ENCODE results near the gene CFL2. TPM values are rescaled to one million over a fixed set of nuclear protein-coding genes. Genes with fewer than 3 reads are reported as not detected.
"Not testable (repeated sequence)": the region's sequence is repeated elsewhere in the genome, so short reads cannot be mapped to it uniquely, and the experiment has no call there.

CFL2 gene
- total RNA-seq, 2 experiments from 2014 or later: 7.6 to 8.8 TPM

- Mint-ChIP-seq H3K27me3 (no peaks in the 10 kb centered on the region), H3K4me1 (ENCODE audit: low read depth) (peaks cover 21% of the 10 kb centered on the region), H3K9me3 (no peaks in the 10 kb centered on the region), H3K27ac (no peak overlapping the region), H3K36me3 (peaks cover 17% of the 10 kb centered on the region), H3K4me3 (no peak overlapping the region)
- POLR2A ChIA-PET: interaction anchor here (0.6 kb wide), 1 partner anchor 31 kb away, joined by 4 read pairs; no protein-coding TSS in a partner anchor
- CTCF ChIA-PET: interaction anchor here (0.7 to 5.3 kb wide), 2 partner anchors 13 to 54 kb away, joined by 3 to 35 read pairs; no protein-coding TSS in a partner anchor
- intact Hi-C loops (cut with micrococcal nuclease): no loop called here
- no peak for DNase-seq
Measured at GRCh38 chr14:34710744-34711143, 3.6 kb downstream of the CFL2 start.

GRCh38 chr14:34710006-34710405, 4.4 kb downstream of the CFL2 start:
- Mint-ChIP-seq H3K9me3 (no peaks in the 10 kb centered on the region), H3K36me3 (peaks cover 17% of the 10 kb centered on the region), H3K4me1 (ENCODE audit: low read depth) (peaks cover 15% of the 10 kb centered on the region), H3K27me3 (no peaks in the 10 kb centered on the region), H3K27ac (no peak overlapping the region), H3K4me3 (no peak overlapping the region)
- POLR2A ChIA-PET: no interaction called here
- CTCF ChIA-PET: interaction anchor here (5.3 kb wide), 1 partner anchor 13 kb away, joined by 35 read pairs; no protein-coding TSS in a partner anchor
- intact Hi-C loops (cut with micrococcal nuclease): no loop called here
- no peak for DNase-seq

GRCh38 chr14:34707722-34708121, 6.7 kb downstream of the CFL2 start:
- Mint-ChIP-seq H3K9me3 (no peaks in the 10 kb centered on the region), H3K27ac (no peak overlapping the region), H3K4me1 (ENCODE audit: low read depth) (peaks cover 5% of the 10 kb centered on the region), H3K27me3 (no peaks in the 10 kb centered on the region), H3K4me3 (no peak overlapping the region), H3K36me3 (peaks cover 9% of the 10 kb centered on the region)
- DNase-seq: no peak
- ChIA-PET POLR2A (no interaction called here), CTCF (interaction anchor here (1.4 to 5.3 kb wide), 2 partner anchors 16 to 35 kb away, joined by 3 to 35 read pairs; no protein-coding TSS in a partner anchor)
- intact Hi-C loops (cut with micrococcal nuclease): no loop called here

- DNase-seq: no peak
- H3K27ac Mint-ChIP-seq: no peak overlapping the region
- no peaks in the 10 kb centered on the region for H3K36me3 Mint-ChIP-seq
- ChIA-PET CTCF (interaction anchor here (2.8 kb wide), 1 partner anchor 21 kb away, joined by 17 read pairs; no protein-coding TSS in a partner anchor), POLR2A (no interaction called here)
- H3K4me1 Mint-ChIP-seq (ENCODE audit: low read depth): peaks cover 5% of the 10 kb centered on the region
- H3K27me3 Mint-ChIP-seq: no peaks in the 10 kb centered on the region
- no peak overlapping the region for H3K4me3 Mint-ChIP-seq
- H3K9me3 Mint-ChIP-seq: no peaks in the 10 kb centered on the region
- intact Hi-C loops (cut with micrococcal nuclease): no loop called here
Measured at GRCh38 chr14:34701808-34702207, 12.6 kb downstream of the CFL2 start.

- CTCF ChIA-PET: interaction anchor here (0.7 to 2.8 kb wide), 3 partner anchors 14 to 23 kb away, joined by 3 to 17 read pairs (median 3); partner anchors contain the start of gene CFL2
- intact Hi-C loops (cut with micrococcal nuclease): no loop called here
- Mint-ChIP-seq H3K36me3 (no peaks in the 10 kb centered on the region), H3K4me1 (ENCODE audit: low read depth) (peaks cover 5% of the 10 kb centered on the region), H3K27ac (no peak overlapping the region), H3K27me3 (no peaks in the 10 kb centered on the region), H3K4me3 (no peak overlapping the region), H3K9me3 (no peaks in the 10 kb centered on the region)
- no peak for DNase-seq
- POLR2A ChIA-PET: interaction anchor here (0.6 to 0.7 kb wide), 2 partner anchors 20 to 49 kb away, joined by 3 to 7 read pairs; no protein-coding TSS in a partner anchor
Measured at GRCh38 chr14:34700622-34701130, 13.7 kb downstream of the CFL2 start.

- no peak overlapping the region for H3K4me3 Mint-ChIP-seq
Measured at GRCh38 chr14:34699873-34700621, 14.3 kb downstream of the CFL2 start.

GRCh38 chr14:34694216-34694615, 20.2 kb downstream of the CFL2 start:
- intact Hi-C loops (cut with micrococcal nuclease); H3K36me3 Mint-ChIP-seq; POLR2A ChIA-PET; H3K27me3 Mint-ChIP-seq; H3K27ac Mint-ChIP-seq; DNase-seq; H3K9me3 Mint-ChIP-seq; H3K4me3 Mint-ChIP-seq: not testable (repeated sequence)
- CTCF ChIA-PET: interaction anchor here (1.5 to 2.3 kb wide), 2 partner anchors 21 to 29 kb away, joined by 6 to 8 read pairs; no protein-coding TSS in a partner anchor
- peaks cover 11% of the 10 kb centered on the region for H3K4me1 Mint-ChIP-seq (ENCODE audit: low read depth)

More at GRCh38 chr14:34699873-34700621, 14.3 kb downstream of the CFL2 start:
- Mint-ChIP-seq H3K27ac (no peak overlapping the region), H3K36me3 (no peaks in the 10 kb centered on the region), H3K4me1 (ENCODE audit: low read depth) (peaks cover 5% of the 10 kb centered on the region), H3K9me3 (no peaks in the 10 kb centered on the region), H3K27me3 (no peaks in the 10 kb centered on the region)
- no peak for DNase-seq
- CTCF ChIA-PET: interaction anchor here (0.6 to 2.8 kb wide), 6 partner anchors 15 to 715 kb away, joined by 3 to 17 read pairs (median 4); partner anchors contain the start of gene CFL2
- POLR2A ChIA-PET: no interaction called here
- intact Hi-C loops (cut with micrococcal nuclease): no loop called here

- no peak overlapping the region for H3K27ac Mint-ChIP-seq
- peak overlapping the region; percentile 41 for H3K4me3 Mint-ChIP-seq
- intact Hi-C loops (cut with micrococcal nuclease): no loop called here
Measured at GRCh38 chr14:34693228-34693939, 21.0 kb downstream of the CFL2 start.

GRCh38 chr14:34692898-34693227, 21.5 kb downstream of the CFL2 start:
- H3K27me3 Mint-ChIP-seq: no peaks in the 10 kb centered on the region
- no peaks in the 10 kb centered on the region for H3K36me3 Mint-ChIP-seq
- H3K4me3 Mint-ChIP-seq: no peak overlapping the region
- ChIA-PET CTCF (interaction anchor here (1.5 to 2.3 kb wide), 2 partner anchors 20 to 30 kb away, joined by 6 to 8 read pairs; no protein-coding TSS in a partner anchor), POLR2A (interaction anchor here (1.0 kb wide), 1 partner anchor 27 kb away, joined by 3 read pairs; no protein-coding TSS in a partner anchor)
- intact Hi-C loops (cut with micrococcal nuclease): no loop called here
- no peaks in the 10 kb centered on the region for H3K9me3 Mint-ChIP-seq
- peaks cover 11% of the 10 kb centered on the region for H3K4me1 Mint-ChIP-seq (ENCODE audit: low read depth)
- no peak overlapping the region for H3K27ac Mint-ChIP-seq
- DNase-seq: no peak

More at GRCh38 chr14:34693228-34693939, 21.0 kb downstream of the CFL2 start:
- Mint-ChIP-seq H3K9me3 (no peaks in the 10 kb centered on the region), H3K27me3 (no peaks in the 10 kb centered on the region), H3K4me1 (ENCODE audit: low read depth) (peaks cover 11% of the 10 kb centered on the region), H3K36me3 (no peaks in the 10 kb centered on the region)
- CTCF ChIA-PET: interaction anchor here (1.5 to 2.3 kb wide), 2 partner anchors 21 to 29 kb away, joined by 6 to 8 read pairs; no protein-coding TSS in a partner anchor
- peak; percentile 39 for DNase-seq
- POLR2A ChIA-PET: interaction anchor here (1.0 kb wide), 1 partner anchor 28 kb away, joined by 3 read pairs; no protein-coding TSS in a partner anchor

- ChIA-PET POLR2A (interaction anchor here (1.0 kb wide), 1 partner anchor 27 kb away, joined by 3 read pairs; no protein-coding TSS in a partner anchor), CTCF (interaction anchor here (2.3 kb wide), 1 partner anchor 20 kb away, joined by 8 read pairs; no protein-coding TSS in a partner anchor)
- Mint-ChIP-seq H3K36me3 (no peaks in the 10 kb centered on the region), H3K4me1 (ENCODE audit: low read depth) (peaks cover 11% of the 10 kb centered on the region), H3K27ac (no peak overlapping the region), H3K9me3 (no peaks in the 10 kb centered on the region), H3K4me3 (no peak overlapping the region), H3K27me3 (no peaks in the 10 kb centered on the region)
- DNase-seq: no peak
- intact Hi-C loops (cut with micrococcal nuclease): no loop called here
Measured at GRCh38 chr14:34692348-34692747, 22.0 kb downstream of the CFL2 start.

GRCh38 chr14:34691206-34691605, 23.2 kb downstream of the CFL2 start:
- DNase-seq: no peak
- ChIA-PET CTCF (interaction anchor here (1.4 kb wide), 1 partner anchor 18 kb away, joined by 5 read pairs; no protein-coding TSS in a partner anchor), POLR2A (no interaction called here)
- H3K27me3 Mint-ChIP-seq: no peaks in the 10 kb centered on the region
- intact Hi-C loops (cut with micrococcal nuclease): no loop called here
- H3K27ac Mint-ChIP-seq: no peak overlapping the region
- H3K9me3 Mint-ChIP-seq: no peaks in the 10 kb centered on the region
- H3K36me3 Mint-ChIP-seq: no peaks in the 10 kb centered on the region
- peaks cover 11% of the 10 kb centered on the region for H3K4me1 Mint-ChIP-seq (ENCODE audit: low read depth)
- no peak overlapping the region for H3K4me3 Mint-ChIP-seq

Measured in activated CD4-positive, alpha-beta memory T cell treated with anti-CD3 and anti-CD28 coated beads for 36 hours (primary cell).